Endodermal cell (in vitro differentiated cells): ENCODE results near the gene ASTL. TPM values are rescaled to one million over a fixed set of nuclear protein-coding genes. Genes with fewer than 3 reads are reported as not detected.

Experiments
- DNase-seq: peaks from one replicate; pipeline ENCODE4 v3.0.0-alpha.2; 2017
- H3K27ac ChIP-seq: 2 replicates; pipeline ENCODE4 v1.5.1; 2013; ENCODE audit warnings: mild to moderate bottlenecking, low read depth, low read length, moderate library complexity
- H3K27me3 ChIP-seq: 2 replicates; pipeline ENCODE4 v1.6.1; 2013; ENCODE audit warnings: mild to moderate bottlenecking, low read length, moderate library complexity; ENCODE audit not compliant: insufficient read depth, control insufficient read depth, poor library complexity, severe bottlenecking
- H3K36me3 ChIP-seq: 2 replicates; pipeline ENCODE4 v1.7.0; 2013; ENCODE audit warnings: mild to moderate bottlenecking, low read length, moderate library complexity; ENCODE audit not compliant: control insufficient read depth, insufficient read depth
- H3K4me1 ChIP-seq: one replicate; pipeline ENCODE4 v1.7.0; 2013; ENCODE audit warnings: low read length; ENCODE audit not compliant: control insufficient read depth, insufficient read depth
- H3K4me3 ChIP-seq: 2 replicates; pipeline ENCODE4 v1.5.1; 2013; ENCODE audit warnings: mild to moderate bottlenecking, low read length, moderate library complexity
- H3K9ac ChIP-seq: 2 replicates; pipeline ENCODE4 v1.6.1; 2013; ENCODE audit warnings: mild to moderate bottlenecking, low read length, moderate library complexity; ENCODE audit not compliant: poor library complexity, severe bottlenecking; ENCODE audit errors: extremely low read depth
- H3K9me3 ChIP-seq: 2 replicates; pipeline ENCODE4 v1.6.1; 2013; ENCODE audit warnings: mild to moderate bottlenecking, low read length, moderate library complexity; ENCODE audit not compliant: control insufficient read depth
- H3K27ac Mint-ChIP-seq: 2 replicates; pipeline ENCODE4 v1.8.0; 2020; ENCODE audit warnings: mixed read lengths
- H3K27me3 Mint-ChIP-seq: 2 replicates; pipeline ENCODE4 v1.8.0; 2021; ENCODE audit warnings: mild to moderate bottlenecking, mixed read lengths; ENCODE audit not compliant: insufficient read depth
- H3K36me3 Mint-ChIP-seq: 2 replicates; pipeline ENCODE4 v1.8.0; 2020; ENCODE audit warnings: low read depth, mixed read lengths
- H3K4me1 Mint-ChIP-seq: 2 replicates; pipeline ENCODE4 v1.8.0; 2020; ENCODE audit warnings: mixed read lengths
- H3K4me3 Mint-ChIP-seq: 2 replicates; pipeline ENCODE4 v1.8.0; 2020; ENCODE audit warnings: mild to moderate bottlenecking, moderate library complexity, mixed read lengths
- H3K9me3 Mint-ChIP-seq: 2 replicates; pipeline ENCODE4 v1.8.0; 2020; ENCODE audit warnings: mild to moderate bottlenecking, mixed read lengths
- CTCF ChIP-seq: fragments of 200-600 bp; sonication (generic); conservative IDR thresholded peaks from 2 replicates; pipeline ENCODE4 v1.5.0; 2021; ENCODE audit warnings: antibody characterized with exemption, mild to moderate bottlenecking
- WGBS, 2 experiments: methylation state at CpG; one replicate each; pipeline versions ENCODE4 v1.1.5 to v1.1.7; 2013; ENCODE audit warnings: missing lambda C conversion rate in 2 of 2, mixed read lengths in 1 of 2; ENCODE audit not compliant: insufficient coverage in 1 of 2, insufficient read length in 1 of 2; 5-methylcytosine and 5-hydroxymethylcytosine counted together
- total RNA-seq, 2 donors: library from RNA; stranded (reverse); fragmentation: NEBNext Ultra II Directional in 1 of 2; extraction: Animal tissue kit (Norgen Biotek cat#: 25700) in 1 of 2; gene quantifications; 2 replicates in 1 of 2; 3 replicates in 1 of 2; pipeline ENCODE4 v1.2.1, GENCODE V29; 2021

The ASTL gene
- total RNA-seq, 2 donors from 2014 or later: not detected

- H3K9me3 Mint-ChIP-seq: no peaks in the 10 kb centered on the region
- H3K36me3 Mint-ChIP-seq: no peaks in the 10 kb centered on the region
- no peak for TF ChIP-seq CTCF
- no peaks in the 10 kb centered on the region for H3K27me3 ChIP-seq
- H3K27ac Mint-ChIP-seq: no peak overlapping the region
- H3K4me3 Mint-ChIP-seq: no peak overlapping the region
- H3K4me1 ChIP-seq: no peaks in the 10 kb centered on the region
- H3K4me1 Mint-ChIP-seq: no peaks in the 10 kb centered on the region
- no peak overlapping the region for H3K9ac ChIP-seq
- no peaks in the 10 kb centered on the region for H3K36me3 ChIP-seq
- DNase-seq: peak; percentile 49
- peaks cover 7% of the 10 kb centered on the region for H3K27me3 Mint-ChIP-seq
- no peak overlapping the region for H3K4me3 ChIP-seq
- no peak overlapping the region for H3K27ac ChIP-seq
- no peaks in the 10 kb centered on the region for H3K9me3 ChIP-seq
- WGBS, 2 experiments: 88 to 91% methylated on average over 11 to 12 of the region's 12 CpGs
Observed at GRCh38 chr2:96090196-96090926, 47.9 kb downstream of the ASTL start.

- Mint-ChIP-seq H3K4me1 (no peaks in the 10 kb centered on the region), H3K4me3 (no peak overlapping the region), H3K9me3 (no peaks in the 10 kb centered on the region), H3K27me3 (peaks cover 8% of the 10 kb centered on the region), H3K27ac (no peak overlapping the region), H3K36me3 (no peaks in the 10 kb centered on the region)
- no peak for TF ChIP-seq CTCF
- DNase-seq: no peak
- H3K27me3 ChIP-seq: no peaks in the 10 kb centered on the region
- WGBS, 2 experiments: 91 to 93% methylated on average over 12 to 22 of the region's 22 CpGs
- no peak overlapping the region for H3K9ac ChIP-seq
- H3K27ac ChIP-seq: no peak overlapping the region
- H3K4me3 ChIP-seq: no peak overlapping the region
- no peaks in the 10 kb centered on the region for H3K36me3 ChIP-seq
- H3K4me1 ChIP-seq: no peaks in the 10 kb centered on the region
- no peaks in the 10 kb centered on the region for H3K9me3 ChIP-seq
Observed at GRCh38 chr2:96089356-96090195, 48.7 kb downstream of the ASTL start.

GRCh38 chr2:96088340-96089335 lies 49.7 kb downstream of the ASTL start:
- H3K4me3 ChIP-seq: no peak overlapping the region
- no peaks in the 10 kb centered on the region for H3K4me1 ChIP-seq
- no peak for DNase-seq
- 91 to 94% methylated on average over 11 to 19 of the region's 19 CpGs for WGBS, 2 experiments
- H3K36me3 Mint-ChIP-seq: no peaks in the 10 kb centered on the region
- H3K9ac ChIP-seq: no peak overlapping the region
- no peaks in the 10 kb centered on the region for H3K36me3 ChIP-seq
- H3K9me3 Mint-ChIP-seq: no peaks in the 10 kb centered on the region
- peaks cover 5% of the 10 kb centered on the region for H3K27me3 Mint-ChIP-seq
- no peaks in the 10 kb centered on the region for H3K9me3 ChIP-seq
- no peak overlapping the region for H3K27ac Mint-ChIP-seq
- no peaks in the 10 kb centered on the region for H3K27me3 ChIP-seq
- no peak overlapping the region for H3K4me3 Mint-ChIP-seq
- no peaks in the 10 kb centered on the region for H3K4me1 Mint-ChIP-seq
- H3K27ac ChIP-seq: no peak overlapping the region
- TF ChIP-seq CTCF: no peak
